Measurements from ENCODE around the gene BEND4. TPM values are rescaled to one million over a fixed set of nuclear protein-coding genes. Genes with fewer than 3 reads are reported as not detected.

The BEND4 gene
- total RNA-seq, 1 donor from 2014 or later = 16.3 TPM

DNA sequence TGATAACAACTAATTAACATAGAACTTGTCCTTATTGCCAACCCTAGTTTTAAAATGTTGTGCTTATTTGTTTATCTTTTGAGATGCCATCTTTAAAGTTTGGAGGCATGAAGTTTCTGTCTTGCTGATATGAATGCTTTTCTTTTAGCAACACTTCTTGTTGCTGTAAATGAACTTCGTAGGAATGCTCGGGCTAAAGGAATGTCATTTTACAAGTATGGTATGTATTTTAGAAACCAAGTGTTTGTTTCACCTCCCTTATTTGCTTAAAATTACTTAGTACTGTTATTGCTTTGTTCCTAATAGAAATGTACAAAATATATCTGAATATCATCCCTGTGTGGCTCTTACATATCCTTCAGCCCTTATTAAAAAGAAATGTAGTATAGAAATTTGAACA, 86.1 kb downstream of the BEND4 start:
- Mint-ChIP-seq H3K27me3 (ENCODE audit: unreplicated experiment) (no peaks in the 10 kb centered on the region), H3K27ac (ENCODE audit: unreplicated experiment) (no peak overlapping the region), H3K4me3 (ENCODE audit: unreplicated experiment) (no peak overlapping the region), H3K9me3 (ENCODE audit: unreplicated experiment) (no peaks in the 10 kb centered on the region), H3K36me3 (ENCODE audit: low read depth, unreplicated experiment) (no peaks in the 10 kb centered on the region), H3K4me1 (ENCODE audit: unreplicated experiment) (no peaks in the 10 kb centered on the region)
- TF ChIP-seq, protein P1, sequence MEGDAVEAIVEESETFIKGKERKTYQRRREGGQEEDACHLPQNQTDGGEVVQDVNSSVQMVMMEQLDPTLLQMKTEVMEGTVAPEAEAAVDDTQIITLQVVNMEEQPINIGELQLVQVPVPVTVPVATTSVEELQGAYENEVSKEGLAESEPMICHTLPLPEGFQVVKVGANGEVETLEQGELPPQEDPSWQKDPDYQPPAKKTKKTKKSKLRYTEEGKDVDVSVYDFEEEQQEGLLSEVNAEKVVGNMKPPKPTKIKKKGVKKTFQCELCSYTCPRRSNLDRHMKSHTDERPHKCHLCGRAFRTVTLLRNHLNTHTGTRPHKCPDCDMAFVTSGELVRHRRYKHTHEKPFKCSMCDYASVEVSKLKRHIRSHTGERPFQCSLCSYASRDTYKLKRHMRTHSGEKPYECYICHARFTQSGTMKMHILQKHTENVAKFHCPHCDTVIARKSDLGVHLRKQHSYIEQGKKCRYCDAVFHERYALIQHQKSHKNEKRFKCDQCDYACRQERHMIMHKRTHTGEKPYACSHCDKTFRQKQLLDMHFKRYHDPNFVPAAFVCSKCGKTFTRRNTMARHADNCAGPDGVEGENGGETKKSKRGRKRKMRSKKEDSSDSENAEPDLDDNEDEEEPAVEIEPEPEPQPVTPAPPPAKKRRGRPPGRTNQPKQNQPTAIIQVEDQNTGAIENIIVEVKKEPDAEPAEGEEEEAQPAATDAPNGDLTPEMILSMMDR (IDR thresholded peaks at IDR 0.05; ENCODE audit: unreplicated experiment) = no peak
- no peak for DNase-seq (ENCODE audit: low spot score)

Other genes starting within 250 kb of the BEND4 start
- gene TMEM33, start 217.2 kb downstream of the BEND4 start, total RNA-seq (ENCODE audit: unreplicated experiment) = 59.6 TPM
- 0.44 TPM for gene DCAF4L1, start 170.9 kb downstream of the BEND4 start, total RNA-seq (ENCODE audit: unreplicated experiment)
- 53.6 TPM for gene SLC30A9, start 162.1 kb downstream of the BEND4 start, total RNA-seq (ENCODE audit: unreplicated experiment)
- 0.36 TPM for gene SHISA3, start 244.8 kb upstream of the BEND4 start, total RNA-seq (ENCODE audit: unreplicated experiment)